ENCODE results near the gene MARCO. TPM values are rescaled to one million over a fixed set of nuclear protein-coding genes. Genes with fewer than 3 reads are reported as not detected.

Gene MARCO
- total and polyA plus RNA-seq, 12 donors = 0.44 to 149 (median 34.4) TPM

DNA sequence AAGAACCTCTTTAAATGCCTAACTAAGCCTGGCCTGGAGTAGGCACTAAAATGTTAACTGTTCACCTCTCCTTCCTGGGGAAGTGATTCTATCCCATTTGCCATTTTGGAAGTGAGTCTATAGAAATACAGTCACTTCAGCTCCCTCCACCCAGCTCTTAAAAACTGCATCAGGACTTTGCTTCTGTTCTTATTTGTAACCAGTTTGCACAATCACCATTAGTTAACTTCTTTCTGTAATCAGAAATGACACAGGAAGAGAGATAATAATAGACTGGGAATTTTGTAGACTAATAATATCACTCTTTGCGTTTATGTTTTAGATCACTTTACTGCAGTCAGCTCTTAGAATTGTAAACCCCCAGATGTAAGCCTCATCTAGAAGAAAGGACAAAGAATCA is 16.0 kb upstream of the MARCO start:
- H3K27me3 ChIP-seq = no peaks in the 10 kb centered on the region
- DNase-seq = no peak
- TF ChIP-seq POLR2A (IDR thresholded peaks at IDR 0.05) (no peak), CTCF (IDR thresholded peaks at IDR 0.05) (no peak)
- H3K9me3 ChIP-seq (replicated peaks in 1 of 3) = no peaks in the 10 kb centered on the region
- WGBS, 4 donors = 31 to 53% (median 46%) methylated on average over 1 of the region's 1 CpG
- no peak overlapping the region for H3K4me3 ChIP-seq
- no peaks in the 10 kb centered on the region for H3K4me1 ChIP-seq (replicated peaks in 1 of 2)
- H3K36me3 ChIP-seq (replicated peaks in 1 of 2) = no peaks in the 10 kb centered on the region
- no peak overlapping the region for H3K27ac ChIP-seq
- intact Hi-C loops (cut with DNase I) = no loop called here

- H3K4me3 ChIP-seq = no peak overlapping the region
- H3K27me3 ChIP-seq = no peaks in the 10 kb centered on the region
- WGBS, 4 donors = 27 to 72% (median 63%) methylated on average over 1 of the region's 1 CpG
- no peak for TF ChIP-seq CTCF (IDR thresholded peaks at IDR 0.05)
- TF ChIP-seq POLR2A (IDR thresholded peaks at IDR 0.05) = no peak
- H3K4me1 ChIP-seq (replicated peaks in 1 of 2) = no peaks in the 10 kb centered on the region
- no peak for DNase-seq
- peaks cover 0 to 10% (median 0%) of the 10 kb centered on the region in 3 donors for H3K9me3 ChIP-seq (replicated peaks in 1 of 3)
- intact Hi-C loops (cut with DNase I) = no loop called here
- H3K36me3 ChIP-seq (replicated peaks in 1 of 2) = no peaks in the 10 kb centered on the region
- H3K27ac ChIP-seq = no peak overlapping the region
Observed at GRCh38 chr2:118929059-118929458, 12.9 kb upstream of the MARCO start.

DNA sequence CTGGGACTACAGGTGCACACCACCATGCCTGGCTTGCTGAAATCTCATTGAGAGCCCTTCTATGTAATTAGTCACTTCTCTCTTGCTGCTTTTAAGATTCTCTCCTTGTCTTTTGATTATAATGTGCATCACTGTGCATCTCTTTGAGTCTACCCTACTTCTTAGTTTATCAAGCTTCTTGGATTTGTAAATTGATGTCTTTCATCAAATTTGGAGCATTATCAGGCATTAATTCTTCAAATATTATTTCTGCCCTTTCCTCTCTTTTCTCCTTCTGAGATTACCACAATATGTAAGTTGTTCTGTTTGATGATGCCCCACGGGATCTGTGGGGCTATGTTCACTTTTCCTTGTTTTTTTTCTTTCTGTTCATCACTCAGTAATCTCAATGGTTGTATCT is 9.0 kb upstream of the MARCO start:
- intact Hi-C loops (cut with DNase I) = no loop called here
- DNase-seq = no peak
- Histone ChIP-seq H3K9me3 (replicated peaks in 1 of 3) (peaks cover 0 to 10% (median 0%) of the 10 kb centered on the region in 3 donors), H3K4me3 (no peak overlapping the region), H3K4me1 (replicated peaks in 1 of 2) (no peaks in the 10 kb centered on the region), H3K27me3 (no peaks in the 10 kb centered on the region), H3K27ac (no peak overlapping the region), H3K36me3 (replicated peaks in 1 of 2) (no peaks in the 10 kb centered on the region)
- WGBS, 4 donors = 51 to 69% (median 54%) methylated on average over 1 of the region's 1 CpG
- TF ChIP-seq POLR2A (IDR thresholded peaks at IDR 0.05) = no peak
- TF ChIP-seq CTCF (IDR thresholded peaks at IDR 0.05) = no peak

- intact Hi-C loops (cut with DNase I) = no loop called here
- no peak overlapping the region for H3K27ac ChIP-seq
- no peak for TF ChIP-seq CTCF (IDR thresholded peaks at IDR 0.05)
- no peak for DNase-seq
- no peaks in the 10 kb centered on the region for H3K4me1 ChIP-seq (replicated peaks in 1 of 2)
- H3K27me3 ChIP-seq = no peaks in the 10 kb centered on the region
- H3K36me3 ChIP-seq (replicated peaks in 1 of 2) = no peaks in the 10 kb centered on the region
- 27 to 48% (median 35%) methylated on average over 2 of the region's 2 CpGs for WGBS, 4 donors
- no peak overlapping the region for H3K4me3 ChIP-seq
- H3K9me3 ChIP-seq (replicated peaks in 1 of 3) = peaks cover 0 to 10% (median 0%) of the 10 kb centered on the region in 3 donors
Observed at GRCh38 chr2:118936306-118936705, 5.7 kb upstream of the MARCO start.
